Endothelial cell of umbilical vein (primary cell): ENCODE results near the gene TCF7L2. TPM values are rescaled to one million over a fixed set of nuclear protein-coding genes. Genes with fewer than 3 reads are reported as not detected.

Experiments used
- BruUV-seq: library from RNA; stranded (reverse); fragments of 400-500 nt; replicated peaks from 2 replicates; lab custom pipeline; 2021; lab: Mats Ljungman, UMichigan
- CTCF ChIA-PET: fragments of 300-600, 350-600 bp; sonication (Branson Sonifier 250); formaldehyde crosslinking; loops from one replicate; lab custom pipeline; 2021; ENCODE audit warnings: antibody characterized with exemption, inconsistent platforms; lab: Charles Lee
- POLR2A ChIA-PET: fragments of 300-600, 350-600 bp; sonication (Branson Sonifier 250); formaldehyde crosslinking; loops from one replicate; lab custom pipeline; 2021; ENCODE audit warnings: antibody characterized with exemption, inconsistent platforms; lab: Charles Lee
- DNase-seq: peaks from one replicate; pipeline ENCODE4 v3.0.0-alpha.2; 2011; ENCODE audit warnings: low read depth, low spot score
- FAIRE-seq: peaks from 2 replicates; lab custom pipeline; 2011; peaks lifted over from hg19 to GRCh38; lab: Jason Lieb, UNC
- H2AFZ ChIP-seq: 2 replicates; pipeline ENCODE4 v1.6.0; 2012; ENCODE audit warnings: low read depth, low read length, control low read depth, inconsistent platforms
- H3K27ac ChIP-seq: 2 replicates; pipeline ENCODE4 v1.5.1; 2011; ENCODE audit warnings: low read depth, mild to moderate bottlenecking, control low read depth, low read length, moderate library complexity; ENCODE audit not compliant: insufficient read depth
- H3K27me3 ChIP-seq, 2 experiments: 2 replicates each; pipeline versions ENCODE4 v1.6.0 to v1.6.1; 2011; ENCODE audit warnings: low read length in 2 of 2, mixed read lengths in 1 of 2; ENCODE audit not compliant: control insufficient read depth in 2 of 2, insufficient read depth in 2 of 2
- H3K36me3 ChIP-seq, 2 experiments: 2 replicates in 1 of 2; 3 replicates in 1 of 2; pipeline ENCODE4 v1.5.1; 2011; ENCODE audit warnings: low read length in 2 of 2, mild to moderate bottlenecking in 1 of 2, moderate library complexity in 1 of 2; ENCODE audit not compliant: control insufficient read depth in 2 of 2, insufficient read depth in 2 of 2; ENCODE audit errors: extremely low read depth in 1 of 2
- H3K4me1 ChIP-seq: 3 replicates; pipeline ENCODE4 v1.5.1; 2011; ENCODE audit warnings: mild to moderate bottlenecking, low read length; ENCODE audit not compliant: control insufficient read depth, insufficient read depth; ENCODE audit errors: extremely low read depth
- H3K4me2 ChIP-seq: 2 replicates; pipeline ENCODE4 v1.6.1; 2011; ENCODE audit warnings: low read length, control low read depth, mixed read lengths; ENCODE audit not compliant: insufficient read depth
- H3K4me3 ChIP-seq, 3 experiments: fragments of 200-600 bp in 1 of 3; sonication (generic), shearing (Covaris generic) in 1 of 3; replicated peaks in 1 of 3; 2 replicates each; pipeline ENCODE4 v1.5.1; 2011 to 2016; ENCODE audit warnings: control low read depth in 3 of 3, low read length in 3 of 3, mild to moderate bottlenecking in 2 of 3, inconsistent platforms in 1 of 3, low read depth in 1 of 3, moderate library complexity in 1 of 3; ENCODE audit not compliant: insufficient read depth in 1 of 3
- H3K79me2 ChIP-seq: 2 replicates; pipeline ENCODE4 v1.6.0; 2012; ENCODE audit warnings: low read length, inconsistent platforms; ENCODE audit not compliant: control insufficient read depth, insufficient read depth
- H3K9ac ChIP-seq: replicated peaks from 2 replicates; pipeline ENCODE3; 2011; ENCODE audit warnings: low read length, control low read depth; ENCODE audit not compliant: insufficient read depth; ENCODE audit errors: extremely low read depth
- H3K9me1 ChIP-seq: replicated peaks from 3 replicates; pipeline ENCODE4 v1.6.0; 2011; ENCODE audit warnings: mild to moderate bottlenecking, low read length; ENCODE audit not compliant: control insufficient read depth, insufficient read depth; ENCODE audit errors: extremely low read depth
- H3K9me3 ChIP-seq: replicated peaks from 2 replicates; pipeline ENCODE4 v1.5.1; 2012; ENCODE audit warnings: low read length, inconsistent platforms; ENCODE audit not compliant: control insufficient read depth, insufficient read depth
- H4K20me1 ChIP-seq: replicated peaks from 2 replicates; pipeline ENCODE3; 2011; ENCODE audit warnings: mild to moderate bottlenecking, low read length; ENCODE audit not compliant: control insufficient read depth, insufficient read depth; ENCODE audit errors: extremely low read depth
- EZH2 ChIP-seq: IDR thresholded peaks from 2 replicates; pipeline ENCODE4 v1.6.1; 2012; ENCODE audit warnings: borderline replicate concordance, low read depth, mild to moderate bottlenecking, moderate library complexity, low read length, inconsistent platforms; ENCODE audit not compliant: severe bottlenecking
- FOS ChIP-seq: IDR thresholded peaks from 2 replicates; pipeline ENCODE4 v1.6.1; 2011; ENCODE audit warnings: mild to moderate bottlenecking, low read length, moderate library complexity, borderline replicate concordance; ENCODE audit not compliant: insufficient read depth
- GATA2 ChIP-seq: IDR thresholded peaks from 2 replicates; pipeline ENCODE4 v1.7.0; 2011; ENCODE audit warnings: low read depth, mild to moderate bottlenecking, moderate library complexity, mixed read lengths, low read length; ENCODE audit not compliant: insufficient read length, insufficient read depth
- JUN ChIP-seq: IDR thresholded peaks from 2 replicates; pipeline ENCODE4 v1.6.1; 2011; ENCODE audit warnings: borderline replicate concordance, low read depth; ENCODE audit not compliant: insufficient read length, insufficient read depth
- MYC ChIP-seq: IDR thresholded peaks from one replicate; pipeline ENCODE4 v1.6.1; 2011; ENCODE audit warnings: mild to moderate bottlenecking, low read depth, low read length
- POLR2A ChIP-seq: IDR thresholded peaks from 2 replicates; pipeline ENCODE4 v1.6.1; 2012; ENCODE audit warnings: low read depth, mild to moderate bottlenecking, control low read depth, low read length
- POLR2AphosphoS5 ChIP-seq: IDR thresholded peaks from 2 replicates; pipeline ENCODE4 v1.6.1; 2012; ENCODE audit warnings: low read depth, mild to moderate bottlenecking, control low read depth, low read length, moderate library complexity; ENCODE audit not compliant: insufficient read depth
- dilution Hi-C: fragments of 300-500 bp; cut with MboI; formaldehyde crosslinking; loops from one replicate; pipeline ENCODE4 v1.15.0; 2019; ENCODE audit warnings: low sequenced_read_pairs; ENCODE audit not compliant: extremely low pct_ligation_motif_present
- intact Hi-C: fragments of 100-400 bp; cut with micrococcal nuclease; formaldehyde crosslinking; loops from one replicate; pipeline ENCODE4 v1.10.0; 2022
- polyA plus RNA-seq, 4 experiments: library from polyadenylated mRNA; depleted of rRNA in 3 of 4; stranded (reverse) in 3 of 4; unstranded in 1 of 4; fragments of >200 nt; gene quantifications; 2 replicates each; pipeline versions ENCODE4 v1.2.1 to v1.2.3, GENCODE V29; 2011 to 2012; ENCODE audit warnings: missing spikeins in 1 of 4
- total RNA-seq: library from RNA; stranded (reverse); gene quantifications from 2 replicates; pipeline ENCODE4 v1.2.3, GENCODE V29; 2021
- TF ChIP-seq, protein P1 (sequence below): IDR thresholded peaks from 2 replicates; pipeline ENCODE4 v1.6.1; 2011; ENCODE audit not compliant: insufficient read depth, insufficient read length

The TCF7L2 gene
- total and polyA plus RNA-seq, 2 donors (not counting 3 experiments of a cell fraction or from before 2014, with no cell fraction given) = 9.9 to 21.8 TPM

DNA sequence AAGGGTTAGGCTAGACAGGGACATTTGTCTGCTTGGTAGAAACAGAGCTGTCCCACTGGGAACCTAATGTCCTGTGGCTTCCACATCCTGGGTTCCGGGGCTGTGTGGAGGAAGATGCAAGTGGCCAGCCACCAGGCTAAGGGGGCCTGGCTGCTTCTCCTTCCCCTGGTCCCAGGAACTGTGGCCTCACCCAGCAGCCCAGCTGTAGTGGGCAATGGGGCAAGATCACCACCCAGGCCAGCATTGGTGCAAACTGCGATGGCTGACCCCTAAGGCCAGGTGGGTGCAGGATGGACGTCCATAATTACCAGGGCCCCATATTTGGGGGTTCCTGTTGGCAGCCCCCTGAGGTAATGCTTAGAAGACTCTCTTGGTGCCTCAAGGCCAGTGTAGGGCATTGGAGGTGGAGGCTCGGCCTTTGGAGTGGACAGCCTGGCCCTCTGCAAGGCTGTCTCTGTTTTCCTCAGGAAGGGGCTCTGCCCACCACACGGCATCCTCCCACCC lies 226.7 kb downstream of the TCF7L2 start:
- Histone ChIP-seq H3K9ac (no peak overlapping the region), H3K9me3 (no peaks in the 10 kb centered on the region), H3K4me1 (no peaks in the 10 kb centered on the region), H3K9me1 (no peaks in the 10 kb centered on the region), H4K20me1 (no peaks in the 10 kb centered on the region), H2AFZ (no peak overlapping the region), H3K4me2 (no peak overlapping the region), H3K79me2 (no peaks in the 10 kb centered on the region), H3K27me3 (no peaks in the 10 kb centered on the region), H3K36me3 (no peaks in the 10 kb centered on the region), H3K27ac (no peak overlapping the region), H3K4me3 (no peak overlapping the region)
- intact Hi-C loops (no loop called here), dilution Hi-C loops (no loop called here)
- ChIA-PET POLR2A (no interaction called here), CTCF (interaction anchor here (2.4 kb wide), 1 partner anchor 208 kb away, joined by 8 read pairs; no protein-coding TSS in a partner anchor)
- no peak for DNase-seq
- no peak for FAIRE-seq
- TF ChIP-seq FOS (no peak), JUN (no peak), GATA2 (no peak)
- TF ChIP-seq, protein P1, sequence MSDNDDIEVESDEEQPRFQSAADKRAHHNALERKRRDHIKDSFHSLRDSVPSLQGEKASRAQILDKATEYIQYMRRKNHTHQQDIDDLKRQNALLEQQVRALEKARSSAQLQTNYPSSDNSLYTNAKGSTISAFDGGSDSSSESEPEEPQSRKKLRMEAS = no peak
- BruUV-seq = no TSS peak

DNA sequence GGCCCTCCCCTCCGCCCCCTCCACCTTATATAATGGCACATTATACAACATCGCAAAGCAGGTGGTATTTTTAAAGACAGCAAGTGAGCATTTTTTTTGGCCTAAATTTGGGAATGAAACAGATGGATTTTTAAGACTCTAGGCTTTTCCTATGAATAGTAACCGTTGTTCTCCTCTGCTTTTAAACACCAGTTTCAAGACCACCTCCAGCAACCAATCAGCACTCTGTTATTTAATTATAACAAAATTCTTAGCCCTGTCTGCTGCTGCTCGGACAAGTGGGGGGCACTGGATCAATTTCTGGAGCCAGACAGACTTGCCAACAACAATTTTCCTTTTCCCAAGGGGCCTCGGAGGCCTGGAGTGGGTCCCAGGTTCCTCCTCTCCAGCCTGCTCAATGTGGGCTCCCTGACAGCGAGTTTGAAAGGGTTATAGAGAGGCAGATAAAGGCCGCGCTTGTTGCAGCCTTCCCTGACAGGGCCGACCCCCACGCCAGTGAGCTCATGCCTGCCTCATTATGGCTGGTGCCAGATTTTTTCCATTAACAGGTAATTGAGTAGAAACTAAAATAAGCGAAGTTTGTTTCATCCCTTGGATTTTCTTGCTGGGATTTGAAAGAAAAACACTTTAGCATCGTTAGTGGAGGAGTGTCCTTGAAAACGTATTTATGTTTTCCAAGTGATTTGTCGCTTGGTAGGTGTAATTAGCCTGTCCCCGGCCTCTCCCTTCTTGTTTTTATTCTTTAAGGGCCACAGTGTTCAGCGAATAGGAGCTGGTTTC lies 227.3 kb downstream of the TCF7L2 start:
- ChIA-PET CTCF (interaction anchor here (1.1 kb wide), 1 partner anchor 50 kb away, joined by 3 read pairs; no protein-coding TSS in a partner anchor), POLR2A (no interaction called here)
- no peaks in the 10 kb centered on the region for H3K4me1 ChIP-seq
- H2AFZ ChIP-seq = no peak overlapping the region
- no peak overlapping the region for H3K4me3 ChIP-seq
- H3K27ac ChIP-seq = no peak overlapping the region
- no TSS peak for BruUV-seq
- no peaks in the 10 kb centered on the region for H3K9me1 ChIP-seq
- intact Hi-C loops (no loop called here), dilution Hi-C loops (no loop called here)
- H4K20me1 ChIP-seq = no peaks in the 10 kb centered on the region
- TF ChIP-seq POLR2AphosphoS5 (no peak), JUN (no peak), MYC (no peak), POLR2A (no peak), EZH2 (no peak), FOS (no peak)
- TF ChIP-seq, protein P1 = no peak
- DNase-seq (no peak), FAIRE-seq (no peak)
- no peaks in the 10 kb centered on the region for H3K9me3 ChIP-seq
- H3K36me3 ChIP-seq = no peaks in the 10 kb centered on the region
- no peak overlapping the region for H3K9ac ChIP-seq
- no peaks in the 10 kb centered on the region for H3K27me3 ChIP-seq
- no peaks in the 10 kb centered on the region for H3K79me2 ChIP-seq
- H3K4me2 ChIP-seq = no peak overlapping the region
